OCI-LY1 (cell line): ENCODE measurements around the gene ZCCHC7.

Source experiments
- CTCF ChIP-seq: fragments of 200-600 bp; sonication (generic), shearing (Covaris generic); IDR thresholded peaks from 2 replicates; pipeline ENCODE4 v1.5.1; 2017; ENCODE audit warnings: mild to moderate bottlenecking, antibody characterized with exemption, low read length, moderate library complexity, mixed read lengths
- EZH2 ChIP-seq: fragments of 200-600 bp; sonication (generic), shearing (Covaris generic); IDR thresholded peaks from 2 replicates; pipeline ENCODE4 v1.8.0; 2017; ENCODE audit warnings: borderline replicate concordance, mixed run types, mild to moderate bottlenecking, antibody characterized with exemption, low read length, moderate library complexity, mixed read lengths

DNA sequence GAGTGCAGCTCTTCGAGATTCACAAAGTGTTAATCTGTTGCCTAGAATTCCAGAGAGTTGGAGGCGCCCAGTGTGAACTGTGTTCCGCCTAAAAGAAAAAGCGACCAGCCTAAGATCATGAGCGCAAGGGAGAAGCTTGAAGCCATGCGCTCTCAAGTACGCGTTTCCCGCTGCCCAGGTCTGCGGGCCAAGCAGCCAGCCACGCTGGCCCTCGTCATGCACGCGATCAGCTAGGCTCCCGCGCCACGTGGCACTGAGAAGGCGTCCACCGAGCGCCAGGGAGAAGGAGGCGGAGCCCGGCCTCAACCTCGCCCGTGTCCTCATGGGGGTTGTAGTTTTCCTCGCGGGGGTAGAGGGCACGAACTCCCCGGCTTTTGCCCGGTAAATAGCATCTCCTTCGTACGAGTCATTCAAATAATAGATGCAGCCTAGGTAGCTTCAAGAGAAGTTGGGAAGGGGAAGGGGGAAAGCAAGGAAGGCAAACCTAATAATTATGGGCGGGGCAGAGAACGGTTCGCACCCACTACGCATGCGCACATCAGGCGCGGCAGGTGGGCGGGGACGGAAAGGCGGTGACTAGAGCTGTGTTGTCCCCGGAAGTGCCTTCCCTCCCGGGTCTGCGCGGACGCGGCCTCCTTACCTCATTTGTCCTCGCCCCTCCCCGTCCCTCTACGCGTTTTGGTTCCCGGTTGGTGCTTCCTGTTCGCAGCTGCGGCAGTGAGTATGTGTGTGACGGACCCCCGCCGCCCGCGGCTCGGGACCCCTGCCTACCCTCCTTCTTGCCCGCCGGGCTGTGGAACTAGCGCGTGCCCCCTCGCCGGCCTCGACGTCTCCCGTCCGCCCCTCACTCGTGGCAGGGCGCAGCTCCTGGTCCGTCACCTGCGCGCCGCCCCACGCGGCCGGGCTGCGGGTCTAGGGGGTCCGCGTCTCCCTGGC is at the start of gene ZCCHC7:
- TF ChIP-seq CTCF, result no peak
- no peak for TF ChIP-seq EZH2
